BJ (cell line): Measurements from ENCODE around the gene NTNG1. TPM values are rescaled to one million over a fixed set of nuclear protein-coding genes. Genes with fewer than 3 reads are reported as not detected.

Experiments
- CTCF ChIA-PET: fragments of 350-600 bp; formaldehyde crosslinking; extraction: SDS; loops from one replicate; lab custom pipeline; 2021; ENCODE audit warnings: antibody characterized with exemption, inconsistent platforms; lab: Yijun Ruan, JAX
- POLR2A ChIA-PET: fragments of 300-600 bp; sonication (Branson Sonifier 250); formaldehyde crosslinking; extraction: SDS; loops from one replicate; lab custom pipeline; 2021; ENCODE audit warnings: antibody characterized with exemption; lab: Charles Lee
- DNase-seq: peaks from one replicate; pipeline ENCODE4 v3.0.0-alpha.2; 2011; ENCODE audit warnings: low read depth
- H3K27me3 ChIP-seq: 2 replicates; pipeline ENCODE4 v1.6.0; 2011; ENCODE audit warnings: low read length; ENCODE audit not compliant: control insufficient read depth, insufficient read depth
- H3K36me3 ChIP-seq: 2 replicates; pipeline ENCODE4 v1.5.1; 2011; ENCODE audit warnings: low read length; ENCODE audit not compliant: control insufficient read depth, insufficient read depth
- H3K4me3 ChIP-seq: 2 replicates; pipeline ENCODE4 v1.5.1; 2011; ENCODE audit warnings: low read depth, mild to moderate bottlenecking, control low read depth, low read length
- CTCF ChIP-seq: IDR thresholded peaks from 2 replicates; pipeline ENCODE4 v1.5.1; 2011; ENCODE audit warnings: low read depth, mild to moderate bottlenecking, control low read depth, inconsistent platforms, low read length, moderate library complexity; ENCODE audit not compliant: insufficient read depth
- polyA plus RNA-seq: library from polyadenylated mRNA; depleted of rRNA; stranded (reverse); fragments of >200 nt; gene quantifications from 2 replicates; pipeline ENCODE4 v1.2.3, GENCODE V29; 2011

The NTNG1 gene
- polyA plus RNA-seq, 1 experiment, result 3.3 TPM

- CTCF ChIA-PET, result interaction anchor here (1.4 to 1.6 kb wide), 2 partner anchors 9 to 14 kb away, joined by 3 to 6 read pairs; no protein-coding TSS in a partner anchor
- no peak for DNase-seq
- Histone ChIP-seq H3K36me3 (no peaks in the 10 kb centered on the region), H3K27me3 (no peaks in the 10 kb centered on the region), H3K4me3 (no peak overlapping the region)
- TF ChIP-seq CTCF, result no peak
- POLR2A ChIA-PET, result no interaction called here
Measured at GRCh38 chr1:107514841-107515240, 374.0 kb downstream of the NTNG1 start.

DNA sequence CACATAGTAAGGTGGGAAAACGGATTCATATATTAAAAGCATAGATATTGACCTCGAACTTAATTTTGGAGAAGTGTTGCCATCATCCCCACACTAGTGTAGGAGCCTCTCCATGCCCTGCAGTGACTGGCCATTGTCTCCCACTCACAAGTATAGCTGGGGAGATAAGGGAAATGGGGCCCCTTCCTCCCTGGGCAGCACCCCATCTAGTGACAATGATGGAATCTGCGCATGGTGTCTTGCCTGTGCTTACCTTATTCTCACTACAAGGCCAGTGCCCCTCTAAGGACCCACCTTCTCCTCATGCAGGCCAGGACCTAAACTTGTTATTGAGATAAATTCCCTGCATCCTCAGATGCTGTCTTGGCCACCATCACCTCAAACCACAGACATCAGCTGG lies 374.9 kb downstream of the NTNG1 start:
- Histone ChIP-seq H3K27me3 (no peaks in the 10 kb centered on the region), H3K36me3 (no peaks in the 10 kb centered on the region), H3K4me3 (no peak overlapping the region)
- ChIA-PET POLR2A (no interaction called here), CTCF (interaction anchor here (1.0 to 1.4 kb wide), 2 partner anchors 10 to 14 kb away, joined by 3 read pairs; no protein-coding TSS in a partner anchor)
- no peak for DNase-seq
- TF ChIP-seq CTCF, result no peak

DNA sequence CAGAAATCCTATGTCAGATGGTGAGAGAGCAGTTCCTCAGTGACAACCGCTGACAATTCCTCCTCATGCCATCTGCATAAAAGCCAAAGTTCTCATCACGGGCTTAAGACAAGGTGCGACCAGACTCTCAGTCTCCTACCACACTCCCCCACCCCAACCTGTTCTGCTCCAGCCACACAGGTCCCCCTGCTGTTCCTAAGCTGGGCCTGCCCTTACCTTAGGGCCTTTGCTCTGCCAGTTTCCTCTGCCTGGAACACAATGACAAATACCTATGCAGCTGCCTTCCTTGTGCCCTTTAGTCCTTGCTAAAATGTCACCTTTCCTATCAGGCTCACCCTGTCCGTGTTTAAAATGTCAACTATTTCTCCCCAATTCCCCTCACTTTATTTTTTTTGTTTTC lies 382.2 kb downstream of the NTNG1 start:
- no peak for DNase-seq
- TF ChIP-seq CTCF, result no peak
- ChIA-PET POLR2A (no interaction called here), CTCF (no interaction called here)
- H3K36me3 ChIP-seq, result no peaks in the 10 kb centered on the region
- H3K27me3 ChIP-seq, result no peaks in the 10 kb centered on the region
- no peak overlapping the region for H3K4me3 ChIP-seq

DNA sequence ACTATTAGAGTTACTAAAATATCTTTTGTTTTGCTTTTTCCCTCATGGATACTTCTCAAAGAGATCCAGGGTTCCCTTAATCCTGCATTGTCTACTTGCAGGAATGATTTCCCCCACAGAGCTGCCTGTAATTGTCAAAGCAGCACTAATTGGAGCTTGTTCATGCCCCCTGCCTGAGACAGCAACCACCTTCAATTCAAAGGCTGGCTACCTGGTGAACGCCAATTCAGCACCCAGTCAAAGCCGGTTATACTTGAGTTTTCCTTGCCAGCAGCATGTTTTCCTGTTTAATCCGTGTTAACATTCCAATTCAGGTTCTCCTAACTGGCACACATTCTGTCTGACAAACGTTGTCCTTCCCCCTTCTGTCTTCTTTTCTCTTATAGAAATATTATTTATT lies 382.9 kb downstream of the NTNG1 start:
- CTCF ChIA-PET, result no interaction called here
- H3K27me3 ChIP-seq, result no peaks in the 10 kb centered on the region
- H3K4me3 ChIP-seq, result no peak overlapping the region
- POLR2A ChIA-PET, result no interaction called here
- DNase-seq, result no peak
- no peaks in the 10 kb centered on the region for H3K36me3 ChIP-seq
- no peak for TF ChIP-seq CTCF

GRCh38 chr1:107524301-107524700 lies 383.5 kb downstream of the NTNG1 start:
- DNase-seq, result no peak
- no peak for TF ChIP-seq CTCF
- H3K27me3 ChIP-seq, result no peaks in the 10 kb centered on the region
- POLR2A ChIA-PET, result no interaction called here
- H3K36me3 ChIP-seq, result no peaks in the 10 kb centered on the region
- no peak overlapping the region for H3K4me3 ChIP-seq
- CTCF ChIA-PET, result no interaction called here
